ENCODE results near the gene ADORA2A. TPM values are rescaled to one million over a fixed set of nuclear protein-coding genes. Genes with fewer than 3 reads are reported as not detected.

ADORA2A gene
- total RNA-seq, 1 experiment from 2014 or later = 2.9 TPM

DNA sequence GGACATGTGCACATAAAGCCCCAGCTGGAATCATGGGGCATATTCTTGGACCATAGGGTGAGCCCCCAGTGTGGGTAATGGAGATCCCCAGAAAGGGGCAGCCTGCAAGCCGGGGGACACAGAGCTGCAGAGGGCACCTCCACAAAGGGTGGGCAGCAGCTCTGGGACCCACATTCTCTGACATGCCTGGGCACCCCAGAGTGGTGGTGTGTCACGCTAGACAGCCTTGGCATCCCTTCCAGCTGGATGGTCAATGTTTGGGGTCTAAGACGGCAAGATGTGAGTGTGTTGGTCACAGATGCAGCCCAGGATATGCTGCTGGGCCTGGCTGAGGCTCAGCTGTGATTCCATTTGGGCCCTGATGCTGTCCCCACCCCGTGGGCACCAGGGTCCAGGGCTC lies 9.7 kb downstream of the ADORA2A start:
- BruUV-seq (replicated peaks) = no TSS peak

GRCh38 chr22:24437741-24438328 lies 10.4 kb downstream of the ADORA2A start:
- no peak overlapping the region for H3K27ac Mint-ChIP-seq (ENCODE audit: unreplicated experiment)
- H3K4me3 Mint-ChIP-seq (ENCODE audit: low read depth, unreplicated experiment) = no peak overlapping the region
- no peaks in the 10 kb centered on the region for H3K27me3 Mint-ChIP-seq (ENCODE audit: unreplicated experiment)
- H3K9me3 Mint-ChIP-seq (ENCODE audit: low read depth, unreplicated experiment) = no peaks in the 10 kb centered on the region
- H3K36me3 Mint-ChIP-seq (ENCODE audit: insufficient read depth, unreplicated experiment) = peaks cover 9% of the 10 kb centered on the region
- no TSS peak for BruUV-seq (replicated peaks)
- CTCF ChIA-PET = no interaction called here
- DNase-seq = no peak
- TF ChIP-seq CTCF (IDR thresholded peaks at IDR 0.05; ENCODE audit: unreplicated experiment) = no peak
- H3K4me1 Mint-ChIP-seq (ENCODE audit: low read depth, unreplicated experiment) = peaks cover 5% of the 10 kb centered on the region
- intact Hi-C loops (cut with micrococcal nuclease; ENCODE audit: unreplicated experiment) = no loop called here

More for the DNA sequence above, 9.7 kb downstream of the ADORA2A start:
- H3K4me1 Mint-ChIP-seq (ENCODE audit: low read depth, unreplicated experiment) = peaks cover 13% of the 10 kb centered on the region
- no peak for TF ChIP-seq CTCF (IDR thresholded peaks at IDR 0.05; ENCODE audit: unreplicated experiment)
- no peaks in the 10 kb centered on the region for H3K27me3 Mint-ChIP-seq (ENCODE audit: unreplicated experiment)
- no peak for DNase-seq
- peaks cover 9% of the 10 kb centered on the region for H3K36me3 Mint-ChIP-seq (ENCODE audit: insufficient read depth, unreplicated experiment)
- intact Hi-C loops (cut with micrococcal nuclease; ENCODE audit: unreplicated experiment) = no loop called here
- no peak overlapping the region for H3K27ac Mint-ChIP-seq (ENCODE audit: unreplicated experiment)
- H3K9me3 Mint-ChIP-seq (ENCODE audit: low read depth, unreplicated experiment) = no peaks in the 10 kb centered on the region
- H3K4me3 Mint-ChIP-seq (ENCODE audit: low read depth, unreplicated experiment) = no peak overlapping the region
- CTCF ChIA-PET = no interaction called here

GRCh38 chr22:24440270-24440717 lies 12.9 kb downstream of the ADORA2A start:
- BruUV-seq (replicated peaks) = no TSS peak

DNA sequence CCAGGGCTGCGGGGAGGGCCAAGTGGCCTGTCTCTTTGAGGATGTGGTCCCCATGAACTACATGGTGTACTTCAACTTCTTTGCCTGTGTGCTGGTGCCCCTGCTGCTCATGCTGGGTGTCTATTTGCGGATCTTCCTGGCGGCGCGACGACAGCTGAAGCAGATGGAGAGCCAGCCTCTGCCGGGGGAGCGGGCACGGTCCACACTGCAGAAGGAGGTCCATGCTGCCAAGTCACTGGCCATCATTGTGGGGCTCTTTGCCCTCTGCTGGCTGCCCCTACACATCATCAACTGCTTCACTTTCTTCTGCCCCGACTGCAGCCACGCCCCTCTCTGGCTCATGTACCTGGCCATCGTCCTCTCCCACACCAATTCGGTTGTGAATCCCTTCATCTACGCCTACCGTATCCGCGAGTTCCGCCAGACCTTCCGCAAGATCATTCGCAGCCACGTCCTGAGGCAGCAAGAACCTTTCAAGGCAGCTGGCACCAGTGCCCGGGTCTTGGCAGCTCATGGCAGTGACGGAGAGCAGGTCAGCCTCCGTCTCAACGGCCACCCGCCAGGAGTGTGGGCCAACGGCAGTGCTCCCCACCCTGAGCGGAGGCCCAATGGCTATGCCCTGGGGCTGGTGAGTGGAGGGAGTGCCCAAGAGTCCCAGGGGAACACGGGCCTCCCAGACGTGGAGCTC lies 13.5 kb downstream of the ADORA2A start:
- H3K9me3 Mint-ChIP-seq (ENCODE audit: low read depth, unreplicated experiment) = no peaks in the 10 kb centered on the region
- intact Hi-C loops (cut with micrococcal nuclease; ENCODE audit: unreplicated experiment) = no loop called here
- no peaks in the 10 kb centered on the region for H3K36me3 Mint-ChIP-seq (ENCODE audit: insufficient read depth, unreplicated experiment)
- H3K4me1 Mint-ChIP-seq (ENCODE audit: low read depth, unreplicated experiment) = no peaks in the 10 kb centered on the region
- no peak overlapping the region for H3K4me3 Mint-ChIP-seq (ENCODE audit: low read depth, unreplicated experiment)
- no peak for TF ChIP-seq CTCF (IDR thresholded peaks at IDR 0.05; ENCODE audit: unreplicated experiment)
- no peaks in the 10 kb centered on the region for H3K27me3 Mint-ChIP-seq (ENCODE audit: unreplicated experiment)
- CTCF ChIA-PET = no interaction called here
- DNase-seq = no peak
- no TSS peak for BruUV-seq (replicated peaks)
- H3K27ac Mint-ChIP-seq (ENCODE audit: unreplicated experiment) = no peak overlapping the region

More at GRCh38 chr22:24440270-24440717, 12.9 kb downstream of the ADORA2A start:
- Mint-ChIP-seq H3K4me1 (ENCODE audit: low read depth, unreplicated experiment) (no peaks in the 10 kb centered on the region), H3K4me3 (ENCODE audit: low read depth, unreplicated experiment) (no peak overlapping the region), H3K36me3 (ENCODE audit: insufficient read depth, unreplicated experiment) (no peaks in the 10 kb centered on the region), H3K9me3 (ENCODE audit: low read depth, unreplicated experiment) (no peaks in the 10 kb centered on the region), H3K27me3 (ENCODE audit: unreplicated experiment) (no peaks in the 10 kb centered on the region), H3K27ac (ENCODE audit: unreplicated experiment) (no peak overlapping the region)
- intact Hi-C loops (cut with micrococcal nuclease; ENCODE audit: unreplicated experiment) = no loop called here
- CTCF ChIA-PET = no interaction called here
- TF ChIP-seq CTCF (IDR thresholded peaks at IDR 0.05; ENCODE audit: unreplicated experiment) = no peak
- DNase-seq = no peak

All from Calu3 (cell line).